Smooth muscle cell (in vitro differentiated cells): ENCODE measurements around the gene FBXO46. TPM values are rescaled to one million over a fixed set of nuclear protein-coding genes. Genes with fewer than 3 reads are reported as not detected.

ENCODE experiments used
- DNase-seq: peaks from one replicate; lab custom pipeline; 2025; ENCODE audit not compliant: unreplicated experiment; lab: John Stamatoyannopoulos, UW
- H2AFZ ChIP-seq: fragments of 200-600 bp; sonication (generic); 2 replicates; pipeline ENCODE4 v1.6.0; 2016; ENCODE audit warnings: antibody characterized with exemption, low read depth, mild to moderate bottlenecking
- H3F3A ChIP-seq: fragments of 200-600 bp; sonication (generic); 2 replicates; pipeline ENCODE4 v1.6.0; 2017; ENCODE audit warnings: antibody characterized with exemption, low read depth
- H3K27ac ChIP-seq: fragments of 200-600 bp; sonication (generic); 2 replicates; pipeline ENCODE4 v1.5.1; 2016; ENCODE audit warnings: low read depth, mild to moderate bottlenecking
- H3K27me3 ChIP-seq: fragments of 200-600 bp; sonication (generic); 2 replicates; pipeline ENCODE4 v1.6.1; 2016; ENCODE audit warnings: low read depth, mild to moderate bottlenecking
- H3K36me3 ChIP-seq: fragments of 200-600 bp; sonication (generic); 2 replicates; pipeline ENCODE4 v1.5.1; 2016; ENCODE audit warnings: low read depth
- H3K4me1 ChIP-seq: fragments of 200-600 bp; sonication (generic); 2 replicates; pipeline ENCODE4 v1.5.1; 2016; ENCODE audit warnings: low read depth
- H3K4me2 ChIP-seq: fragments of 200-600 bp; sonication (generic); 2 replicates; pipeline ENCODE4 v1.6.0; 2016; ENCODE audit warnings: mild to moderate bottlenecking
- H3K4me3 ChIP-seq: fragments of 200-600 bp; sonication (generic); 2 replicates; pipeline ENCODE4 v1.5.1; 2016; ENCODE audit warnings: mild to moderate bottlenecking
- H3K79me2 ChIP-seq: fragments of 200-600 bp; sonication (generic); 2 replicates; pipeline ENCODE4 v1.6.0; 2016; ENCODE audit warnings: low read depth, mild to moderate bottlenecking
- H3K9ac ChIP-seq: fragments of 200-600 bp; sonication (generic); 2 replicates; pipeline ENCODE4 v1.6.0; 2016; ENCODE audit warnings: low read depth
- H3K9me3 ChIP-seq: fragments of 200-600 bp; sonication (generic); replicated peaks from 2 replicates; pipeline ENCODE4 v1.5.1; 2016; ENCODE audit warnings: low read depth
- H4K20me1 ChIP-seq: fragments of 200-600 bp; sonication (generic); 2 replicates; pipeline ENCODE4 v1.6.0; 2016; ENCODE audit warnings: low read depth
- CTCF ChIP-seq: fragments of 200-600 bp; sonication (generic); IDR thresholded peaks from 2 replicates; pipeline ENCODE4 v1.5.1; 2017; ENCODE audit warnings: borderline replicate concordance, mild to moderate bottlenecking, antibody characterized with exemption; ENCODE audit not compliant: insufficient read depth, poor library complexity, severe bottlenecking
- WGBS: methylation state at CpG from one replicate; pipeline ENCODE4 v1.1.7; 2016; ENCODE audit warnings: low lambda C conversion rate; 5-methylcytosine and 5-hydroxymethylcytosine counted together
- polyA plus RNA-seq: library from polyadenylated mRNA; unstranded; fragments of >200 nt; fragmentation: Nextera tagmentation; extraction: Ambion mirVana; gene quantifications from 2 replicates; pipeline ENCODE4 v1.2.1, GENCODE V29; 2016
- total RNA-seq: library from RNA; depleted of rRNA; stranded (reverse); fragments of >200 nt; gene quantifications from 2 replicates; pipeline ENCODE4 v1.2.3, GENCODE V29; 2014

FBXO46 gene
- total and polyA plus RNA-seq, 2 experiments from 2014 or later: 7.2 to 7.9 TPM

DNA sequence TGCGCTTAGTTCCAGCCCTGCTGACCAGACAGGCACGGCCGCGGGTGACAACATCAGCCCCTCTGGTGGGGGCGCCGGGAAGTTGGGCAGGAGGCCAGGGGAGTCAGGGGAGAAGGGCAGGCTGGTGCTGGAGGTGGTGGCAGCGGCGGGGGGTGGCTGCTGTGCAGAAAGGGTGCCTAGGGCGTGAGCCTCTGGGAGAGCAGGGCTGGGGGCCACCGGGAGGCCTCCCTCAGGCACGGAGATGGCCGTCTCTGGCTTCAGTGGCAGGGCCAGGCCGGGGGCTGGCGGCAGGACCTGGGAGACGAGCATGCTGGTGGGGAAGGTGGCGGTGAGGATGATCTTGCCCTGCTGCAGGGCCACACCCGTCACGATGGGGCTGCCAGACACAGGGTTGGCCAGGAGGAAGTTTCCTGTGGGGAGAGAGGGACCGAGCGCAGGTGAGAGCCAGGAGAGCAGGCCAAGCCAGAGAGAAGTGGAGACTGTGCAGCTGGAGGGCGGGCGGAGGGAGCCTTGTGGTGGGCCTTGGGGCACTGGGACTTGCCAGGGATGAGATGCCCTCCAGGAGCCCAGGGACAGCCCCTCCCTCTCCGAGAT, 35.1 kb upstream of the FBXO46 start:
- H4K20me1 ChIP-seq: peaks cover under 1% of the 10 kb centered on the region
- DNase-seq: no peak
- no peak for TF ChIP-seq CTCF
- peaks cover 16% of the 10 kb centered on the region for H3K79me2 ChIP-seq
- H3K4me1 ChIP-seq: peaks cover 22% of the 10 kb centered on the region
- no peaks in the 10 kb centered on the region for H3K36me3 ChIP-seq
- peak overlapping the region; percentile 91 for H3K4me2 ChIP-seq
- H3K27me3 ChIP-seq: no peaks in the 10 kb centered on the region
- no peak overlapping the region for H3K9ac ChIP-seq
- 88% methylated on average over 22 of the region's 23 CpGs for WGBS
- H2AFZ ChIP-seq: no peak overlapping the region
- no peak overlapping the region for H3K4me3 ChIP-seq
- no peaks in the 10 kb centered on the region for H3F3A ChIP-seq
- no peak overlapping the region for H3K27ac ChIP-seq
- H3K9me3 ChIP-seq: no peaks in the 10 kb centered on the region

DNA sequence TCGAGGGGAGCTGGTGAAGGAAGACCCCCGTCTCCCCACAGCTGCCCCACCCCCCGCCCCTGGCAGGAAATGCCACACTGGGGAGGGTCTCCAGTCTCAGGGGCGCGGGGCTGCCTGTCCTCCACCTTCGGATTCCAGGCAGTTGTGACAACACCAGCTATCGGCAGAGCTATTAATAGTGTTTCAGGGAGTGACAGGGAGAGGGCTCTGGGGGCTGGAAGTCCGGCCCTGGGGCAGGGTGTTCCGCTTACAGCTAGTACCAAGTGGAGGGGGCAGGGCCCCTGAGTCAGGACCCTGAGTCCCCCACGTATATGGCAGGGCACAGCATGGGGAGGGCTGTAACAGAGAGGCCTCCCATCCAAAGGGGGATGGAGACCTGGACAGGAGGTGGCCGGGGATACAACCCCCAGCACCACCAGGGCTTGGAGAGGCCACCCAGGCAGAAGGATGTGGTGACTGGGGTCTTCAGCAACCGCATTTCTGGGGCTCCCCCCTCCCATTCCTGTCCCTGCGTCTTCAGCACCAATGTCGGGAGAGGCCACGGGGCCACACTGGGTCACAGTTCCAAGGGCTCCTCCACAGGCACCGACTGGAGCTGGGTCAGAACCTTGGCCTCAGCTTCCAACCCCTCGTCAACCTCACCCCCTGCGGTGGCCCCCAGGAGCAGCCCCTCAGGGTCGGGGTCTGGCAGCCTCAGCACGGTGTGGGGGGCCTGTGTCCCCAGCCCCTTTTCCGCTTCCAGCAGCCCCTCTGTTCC, 34.4 kb upstream of the FBXO46 start:
- Histone ChIP-seq H3K4me2 (no peak overlapping the region), H2AFZ (no peak overlapping the region), H3K36me3 (no peaks in the 10 kb centered on the region), H3K27me3 (no peaks in the 10 kb centered on the region), H3K27ac (no peak overlapping the region), H3K9ac (no peak overlapping the region), H3K9me3 (no peaks in the 10 kb centered on the region), H3K4me1 (peaks cover 22% of the 10 kb centered on the region), H3K79me2 (peaks cover 16% of the 10 kb centered on the region), H3K4me3 (no peak overlapping the region), H4K20me1 (no peaks in the 10 kb centered on the region), H3F3A (no peaks in the 10 kb centered on the region)
- DNase-seq: no peak
- 47% methylated on average over 17 of the region's 21 CpGs for WGBS
- no peak for TF ChIP-seq CTCF

DNA sequence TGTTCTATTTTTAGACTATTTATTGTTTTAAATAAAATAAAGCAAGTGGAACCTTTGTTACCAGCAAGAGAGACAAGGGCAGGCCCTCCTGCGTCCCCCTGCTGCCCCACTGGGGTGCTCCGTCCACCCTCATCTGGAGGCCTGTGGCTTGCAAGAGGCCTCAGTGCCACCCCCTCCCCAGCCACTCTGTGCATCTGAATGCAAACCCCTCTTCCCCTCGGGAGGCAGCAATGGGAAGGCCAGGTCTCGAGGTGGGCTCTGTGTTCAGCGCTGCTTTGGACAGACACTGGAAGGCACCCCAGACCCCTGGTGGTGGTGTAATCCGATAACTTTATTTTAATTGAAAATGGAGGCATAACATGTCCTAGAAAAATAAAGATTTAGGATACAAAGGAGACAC, 33.8 kb upstream of the FBXO46 start:
- no peaks in the 10 kb centered on the region for H3F3A ChIP-seq
- H3K9me3 ChIP-seq: no peaks in the 10 kb centered on the region
- no peaks in the 10 kb centered on the region for H3K27me3 ChIP-seq
- peaks cover 16% of the 10 kb centered on the region for H3K79me2 ChIP-seq
- no peak overlapping the region for H3K9ac ChIP-seq
- H4K20me1 ChIP-seq: no peaks in the 10 kb centered on the region
- peaks cover 22% of the 10 kb centered on the region for H3K4me1 ChIP-seq
- H3K36me3 ChIP-seq: no peaks in the 10 kb centered on the region
- H3K27ac ChIP-seq: no peak overlapping the region
- no peak overlapping the region for H3K4me2 ChIP-seq
- no peak overlapping the region for H2AFZ ChIP-seq
- H3K4me3 ChIP-seq: no peak overlapping the region
- TF ChIP-seq CTCF: no peak
- 72% methylated on average over 6 of the region's 6 CpGs for WGBS
- no peak for DNase-seq
